NCI-H748 treated with DMSO at 0.1 percent for 48 hours (cell line): ENCODE data around the gene RPL11.
"Not testable (repeated sequence)": the region's sequence is repeated elsewhere in the genome, so short reads cannot be mapped to it uniquely, and the experiment has no call there.

ENCODE experiments used
- DNase-seq: peaks from one replicate; lab custom pipeline; 2025; lab: John Stamatoyannopoulos, UW

Gene RPL11

GRCh38 chr1:23732363-23733224, 41.0 kb downstream of the RPL11 start:
- DNase-seq, result no peak

GRCh38 chr1:23733281-23733680, 41.7 kb downstream of the RPL11 start:
- not testable (repeated sequence) for DNase-seq

GRCh38 chr1:23736437-23737134, 45.0 kb downstream of the RPL11 start:
- DNase-seq, result no peak

DNA sequence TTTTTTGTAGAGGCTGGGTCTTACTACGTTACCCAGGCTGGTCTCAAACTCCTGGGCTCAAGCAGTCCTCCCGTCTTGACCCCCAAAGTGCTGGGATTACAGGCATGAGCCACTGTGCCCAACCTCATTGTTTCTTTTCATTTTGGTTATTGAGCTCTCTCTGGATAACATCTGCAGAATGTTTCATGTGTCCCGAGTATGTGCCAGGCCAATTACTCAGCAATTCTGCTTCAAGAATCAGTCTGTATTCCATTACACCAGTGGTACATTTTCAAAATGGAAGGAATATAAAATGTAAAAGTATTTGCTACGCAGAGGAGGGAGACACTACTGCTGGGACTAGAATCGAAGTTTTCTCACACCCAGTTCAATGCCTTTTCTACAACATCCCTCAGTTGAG, 50.0 kb downstream of the RPL11 start:
- no peak for DNase-seq

DNA sequence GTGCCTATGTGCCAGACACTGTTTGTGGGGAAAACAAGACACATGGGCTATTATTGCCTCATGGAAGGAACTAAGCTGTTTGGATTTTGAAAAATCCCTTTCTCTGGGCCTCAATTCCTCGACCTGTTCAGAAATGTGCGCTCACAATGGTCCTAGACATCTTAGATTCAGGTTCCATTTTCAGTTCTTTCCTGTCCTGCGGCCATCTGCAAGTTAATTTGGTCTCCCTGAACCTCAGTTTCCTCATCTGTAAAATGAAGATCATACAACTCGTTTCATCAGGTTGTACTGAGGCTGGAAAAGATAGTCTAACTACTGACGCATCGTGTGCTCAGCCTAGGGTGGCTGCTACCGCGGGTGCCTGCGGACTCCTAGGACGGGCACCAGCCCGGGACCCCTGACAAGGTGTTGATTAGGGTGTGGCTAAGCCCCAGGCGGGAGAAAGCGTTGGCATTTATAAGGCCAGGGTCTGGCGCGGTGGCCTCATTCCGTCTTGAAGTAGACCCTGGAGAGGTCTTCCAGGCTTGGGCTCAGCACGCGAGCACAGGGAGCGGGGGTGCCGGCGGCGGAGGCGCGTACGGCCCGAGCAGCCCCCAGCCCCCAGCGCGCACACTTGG, 51.2 kb downstream of the RPL11 start:
- no peak for DNase-seq

DNA sequence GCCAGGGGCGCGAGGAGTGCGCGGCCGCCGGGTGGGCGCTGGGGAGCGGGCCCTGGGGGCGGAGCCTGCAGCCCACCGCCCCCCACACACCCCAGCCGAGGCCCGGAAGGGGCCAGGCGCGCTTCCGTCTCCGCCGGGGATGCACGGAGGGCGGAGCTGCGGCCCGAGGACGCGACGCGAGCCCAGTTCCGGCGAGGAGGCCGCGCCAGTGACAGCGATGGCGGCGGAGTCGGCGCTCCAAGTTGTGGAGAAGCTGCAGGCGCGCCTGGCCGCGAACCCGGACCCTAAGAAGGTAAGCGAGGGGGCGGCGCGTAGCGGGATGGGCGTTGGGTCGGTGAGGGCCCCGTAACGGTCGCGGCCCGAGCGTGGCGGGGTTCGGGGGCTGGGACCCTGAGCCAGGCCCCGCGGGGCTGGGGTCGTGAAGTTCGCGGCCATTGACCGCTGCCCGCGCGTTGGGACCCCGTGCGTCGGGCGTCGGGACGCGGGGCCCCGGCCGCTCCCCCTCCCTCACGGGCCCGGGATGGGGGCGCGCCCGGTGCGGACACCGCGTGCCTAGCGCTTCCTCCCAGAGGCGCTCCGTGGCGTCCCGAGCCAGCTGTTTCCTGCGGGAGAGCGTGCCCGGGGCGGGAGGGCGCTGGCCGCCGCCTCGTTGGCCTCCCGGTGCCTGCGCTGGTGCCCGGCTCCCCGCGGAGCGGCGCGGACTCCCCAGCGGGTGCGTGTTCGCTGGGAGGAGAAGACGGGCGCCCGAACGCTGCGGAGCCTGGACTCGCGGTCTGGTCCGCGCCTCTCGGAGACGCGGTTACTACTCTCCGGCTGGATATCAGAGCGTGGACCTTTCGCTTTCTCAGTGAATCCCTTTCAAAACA, 51.9 kb downstream of the RPL11 start, which contains the start of gene ELOA:
ELOA (plus strand) TSS at position 185 of the 866 bp plus-strand sequence; CDS start at position 218, 33 bp downstream.
- DNase-seq, result peak; percentile 13

- no peak for DNase-seq
Measured at GRCh38 chr1:23745515-23745914, 53.9 kb downstream of the RPL11 start.
